Colonic mucosa (tissue), 4 donors: ENCODE results near the gene ZNF26. TPM values are rescaled to one million over a fixed set of nuclear protein-coding genes. Genes with fewer than 3 reads are reported as not detected.
"Not testable (repeated sequence)": the region's sequence is repeated elsewhere in the genome, so short reads cannot be mapped to it uniquely, and the experiment has no call there.

Experiments
- DNase-seq: peaks from one replicate; pipeline ENCODE4 v3.0.0-alpha.2; 2020
- H3K27ac ChIP-seq: fragments of 200-600 bp; one replicate; pipeline ENCODE4 v1.8.0; 2021
- H3K27me3 ChIP-seq: fragments of 200-600 bp; one replicate; pipeline ENCODE4 v1.8.0; 2021
- H3K36me3 ChIP-seq: fragments of 200-600 bp; one replicate; pipeline ENCODE4 v1.8.0; 2021
- H3K4me1 ChIP-seq: fragments of 200-600 bp; one replicate; pipeline ENCODE4 v1.8.0; 2021; ENCODE audit warnings: mild to moderate bottlenecking
- H3K4me3 ChIP-seq: fragments of 200-600 bp; one replicate; pipeline ENCODE4 v1.8.0; 2021
- H3K9ac ChIP-seq, 2 donors: one replicate each; pipeline ENCODE4 v1.7.0; 2013; ENCODE audit warnings: control low read depth in 2 of 2, low read depth in 2 of 2, low read length in 2 of 2
- H3K9me3 ChIP-seq: fragments of 200-600 bp; one replicate; pipeline ENCODE4 v1.8.0; 2021
- CTCF ChIP-seq: fragments of 200-600 bp; IDR thresholded peaks from one replicate; pipeline ENCODE4 v1.8.0; 2022; ENCODE audit warnings: antibody characterized with exemption, mild to moderate bottlenecking
- intact Hi-C: fragments of 100-400 bp; cut with DNase I; formaldehyde crosslinking; loops from one replicate; pipeline ENCODE4 v1.14.1; 2022
- total RNA-seq, 2 donors: library from RNA; stranded (reverse); fragmentation: NEBNext Ultra II Directional in 1 of 2; extraction: Animal tissue kit (Norgen Biotek cat#: 25700) in 1 of 2; gene quantifications; one replicate each; pipeline ENCODE4 v1.2.1, GENCODE V29; 2021
- donor health status: healthy.
- donor health status: DM: no; HTN: no; CAD: no.
- donor health status: DM: no; HTN: no; CAD: no.

Gene ZNF26
- total RNA-seq, 2 donors from 2014 or later: 6.7 to 7.2 TPM

GRCh38 chr12:132966676-132967415 is 19.3 kb upstream of the ZNF26 start:
- no peak for TF ChIP-seq CTCF
- Histone ChIP-seq H3K4me3 (no peak overlapping the region), H3K9me3 (no peaks in the 10 kb centered on the region), H3K36me3 (no peaks in the 10 kb centered on the region), H3K27ac (no peak overlapping the region), H3K27me3 (no peaks in the 10 kb centered on the region), H3K4me1 (no peaks in the 10 kb centered on the region), H3K9ac (no peak overlapping the region)
- intact Hi-C loops: no loop called here
- no peak for DNase-seq

GRCh38 chr12:132967736-132968135 is 18.4 kb upstream of the ZNF26 start:
- DNase-seq: no peak
- no peak for TF ChIP-seq CTCF
- H3K36me3 ChIP-seq: no peaks in the 10 kb centered on the region
- no peaks in the 10 kb centered on the region for H3K4me1 ChIP-seq
- no peaks in the 10 kb centered on the region for H3K27me3 ChIP-seq
- H3K4me3 ChIP-seq: no peak overlapping the region
- intact Hi-C loops: no loop called here
- no peak overlapping the region for H3K27ac ChIP-seq
- H3K9ac ChIP-seq: no peak overlapping the region
- no peaks in the 10 kb centered on the region for H3K9me3 ChIP-seq

- H3K4me1 ChIP-seq: no peaks in the 10 kb centered on the region
- H3K27me3 ChIP-seq: no peaks in the 10 kb centered on the region
- H3K9me3 ChIP-seq: no peaks in the 10 kb centered on the region
- no peak for DNase-seq
- no peak for TF ChIP-seq CTCF
- H3K9ac ChIP-seq: no peak overlapping the region
- H3K4me3 ChIP-seq: no peak overlapping the region
- no peaks in the 10 kb centered on the region for H3K36me3 ChIP-seq
- H3K27ac ChIP-seq: no peak overlapping the region
- intact Hi-C loops: no loop called here
Observed at GRCh38 chr12:132972374-132972773, 13.8 kb upstream of the ZNF26 start.

GRCh38 chr12:132976870-132977269 is 9.3 kb upstream of the ZNF26 start:
- H3K27me3 ChIP-seq, H3K9me3 ChIP-seq, H3K4me3 ChIP-seq, H3K4me1 ChIP-seq, intact Hi-C loops, H3K27ac ChIP-seq, H3K9ac ChIP-seq, H3K36me3 ChIP-seq: not testable (repeated sequence)
- DNase-seq: peak; percentile 25

- H3K9me3 ChIP-seq: no peaks in the 10 kb centered on the region
- no peaks in the 10 kb centered on the region for H3K4me1 ChIP-seq
- H3K36me3 ChIP-seq: no peaks in the 10 kb centered on the region
- intact Hi-C loops: loop anchor here (2.0 to 5.0 kb wide), 2 partner anchors 94 to 190 kb away; partner anchors contain the start of gene ZNF140
- TF ChIP-seq CTCF: no peak
- peak overlapping the region; percentile 99 for H3K4me3 ChIP-seq
- no peaks in the 10 kb centered on the region for H3K27me3 ChIP-seq
- no peak for DNase-seq
- peak overlapping the region; percentile 46 for H3K27ac ChIP-seq
- peak overlapping the region; percentile 72 to 74 for H3K9ac ChIP-seq
Observed at GRCh38 chr12:132986885-132987225, 688 bp downstream of the ZNF26 start.

GRCh38 chr12:132998741-132999140 is 12.6 kb downstream of the ZNF26 start:
- intact Hi-C loops: no loop called here
- peaks cover 8% of the 10 kb centered on the region for H3K9me3 ChIP-seq
- H3K27me3 ChIP-seq: no peaks in the 10 kb centered on the region
- no peak for DNase-seq
- no peaks in the 10 kb centered on the region for H3K4me1 ChIP-seq
- no peak overlapping the region for H3K9ac ChIP-seq
- no peak overlapping the region for H3K27ac ChIP-seq
- TF ChIP-seq CTCF: no peak
- H3K36me3 ChIP-seq: no peaks in the 10 kb centered on the region
- no peak overlapping the region for H3K4me3 ChIP-seq
